Measurements from ENCODE around the gene TDO2. TPM values are rescaled to one million over a fixed set of nuclear protein-coding genes. Genes with fewer than 3 reads are reported as not detected.

Gene TDO2
- polyA plus RNA-seq, 1 donor (not counting 4 experiments of a cell fraction or from before 2014, with no cell fraction given) = not detected

GRCh38 chr4:155929833-155930232 is 26.3 kb downstream of the TDO2 start:
- no peaks in the 10 kb centered on the region for H3K9me3 ChIP-seq (ENCODE audit: control insufficient read depth, low read depth, low read length)
- no peaks in the 10 kb centered on the region for H3K36me3 ChIP-seq (ENCODE audit: control insufficient read depth in 2 of 2, extremely low read depth in 1 of 2, insufficient read depth in 2 of 2, low read length in 2 of 2)
- no peak overlapping the region for H3K9ac ChIP-seq (ENCODE audit: control insufficient read depth, extremely low read depth, insufficient read depth, low read length)
- no peaks in the 10 kb centered on the region for H3K9me1 ChIP-seq (ENCODE audit: control insufficient read depth, extremely low read depth, insufficient read depth, low read length)
- dilution Hi-C loops (cut with MboI; ENCODE audit: extremely low pct_ligation_motif_present, low sequenced_read_pairs) = no loop called here
- H3K4me3 ChIP-seq (ENCODE audit: control insufficient read depth in 2 of 3, extremely low read depth in 1 of 3, insufficient read depth in 2 of 3, low read depth in 1 of 3, low read length in 3 of 3) = no peak overlapping the region
- no peak overlapping the region for H3K27ac ChIP-seq (ENCODE audit: control insufficient read depth, insufficient read depth, low read length)
- H3K79me2 ChIP-seq (ENCODE audit: control insufficient read depth, insufficient read depth, low read length) = no peaks in the 10 kb centered on the region
- H4K20me1 ChIP-seq (ENCODE audit: control insufficient read depth, extremely low read depth, insufficient read depth, low read length) = no peaks in the 10 kb centered on the region
- H3K4me1 ChIP-seq (ENCODE audit: control insufficient read depth, extremely low read depth, insufficient read depth, low read length) = no peaks in the 10 kb centered on the region
- no peak overlapping the region for H2AFZ ChIP-seq (ENCODE audit: control insufficient read depth, low read length)
- no peaks in the 10 kb centered on the region for H3K27me3 ChIP-seq (ENCODE audit: control insufficient read depth, extremely low read depth, insufficient read depth, low read length)
- no peak overlapping the region for H3K4me2 ChIP-seq (ENCODE audit: control insufficient read depth, extremely low read depth, insufficient read depth, low read depth, low read length)
- TF ChIP-seq CTCF (optimal IDR thresholded peaks at IDR 0.05 in 1 of 3, IDR thresholded peaks at IDR 0.05 in 1 of 3, conservative IDR thresholded peaks at IDR 0.05 in 1 of 3; ENCODE audit: extremely low read depth in 1 of 3, insufficient read depth in 2 of 3, low read length in 3 of 3) (no peak), EZH2 (IDR thresholded peaks at IDR 0.05; ENCODE audit: low read length) (no peak)
- no peak for DNase-seq (ENCODE audit: low read depth, low spot score)
- FAIRE-seq = no peak

- Histone ChIP-seq H3K27ac (ENCODE audit: control insufficient read depth, insufficient read depth, low read length) (no peak overlapping the region), H3K27me3 (ENCODE audit: control insufficient read depth, extremely low read depth, insufficient read depth, low read length) (no peaks in the 10 kb centered on the region), H4K20me1 (ENCODE audit: control insufficient read depth, extremely low read depth, insufficient read depth, low read length) (no peaks in the 10 kb centered on the region), H3K36me3 (ENCODE audit: control insufficient read depth in 2 of 2, extremely low read depth in 1 of 2, insufficient read depth in 2 of 2, low read length in 2 of 2) (no peaks in the 10 kb centered on the region), H3K4me1 (ENCODE audit: control insufficient read depth, extremely low read depth, insufficient read depth, low read length) (no peaks in the 10 kb centered on the region), H2AFZ (ENCODE audit: control insufficient read depth, low read length) (no peak overlapping the region), H3K79me2 (ENCODE audit: control insufficient read depth, insufficient read depth, low read length) (no peaks in the 10 kb centered on the region), H3K4me2 (ENCODE audit: control insufficient read depth, extremely low read depth, insufficient read depth, low read depth, low read length) (no peak overlapping the region), H3K9ac (ENCODE audit: control insufficient read depth, extremely low read depth, insufficient read depth, low read length) (no peak overlapping the region), H3K9me1 (ENCODE audit: control insufficient read depth, extremely low read depth, insufficient read depth, low read length) (no peaks in the 10 kb centered on the region), H3K4me3 (ENCODE audit: control insufficient read depth in 2 of 3, extremely low read depth in 1 of 3, insufficient read depth in 2 of 3, low read depth in 1 of 3, low read length in 3 of 3) (no peak overlapping the region), H3K9me3 (ENCODE audit: control insufficient read depth, low read depth, low read length) (no peaks in the 10 kb centered on the region)
- DNase-seq (ENCODE audit: low read depth, low spot score) = no peak
- dilution Hi-C loops (cut with MboI; ENCODE audit: extremely low pct_ligation_motif_present, low sequenced_read_pairs) = no loop called here
- TF ChIP-seq EZH2 (IDR thresholded peaks at IDR 0.05; ENCODE audit: low read length) (no peak), CTCF (optimal IDR thresholded peaks at IDR 0.05 in 1 of 3, IDR thresholded peaks at IDR 0.05 in 1 of 3, conservative IDR thresholded peaks at IDR 0.05 in 1 of 3; ENCODE audit: extremely low read depth in 1 of 3, insufficient read depth in 2 of 3, low read length in 3 of 3) (no peak)
- no peak for FAIRE-seq
Observed at GRCh38 chr4:155930330-155930729, 26.8 kb downstream of the TDO2 start.

Measured in keratinocyte (primary cell).